ENCODE data around the gene SHOC2. TPM values are rescaled to one million over a fixed set of nuclear protein-coding genes. Genes with fewer than 3 reads are reported as not detected.

SHOC2 gene
- total and polyA plus RNA-seq, 2 of the 8 experiments (the other 6 are each of a cell fraction or from before 2014, with no cell fraction given): 7.6 to 28.2 TPM

DNA sequence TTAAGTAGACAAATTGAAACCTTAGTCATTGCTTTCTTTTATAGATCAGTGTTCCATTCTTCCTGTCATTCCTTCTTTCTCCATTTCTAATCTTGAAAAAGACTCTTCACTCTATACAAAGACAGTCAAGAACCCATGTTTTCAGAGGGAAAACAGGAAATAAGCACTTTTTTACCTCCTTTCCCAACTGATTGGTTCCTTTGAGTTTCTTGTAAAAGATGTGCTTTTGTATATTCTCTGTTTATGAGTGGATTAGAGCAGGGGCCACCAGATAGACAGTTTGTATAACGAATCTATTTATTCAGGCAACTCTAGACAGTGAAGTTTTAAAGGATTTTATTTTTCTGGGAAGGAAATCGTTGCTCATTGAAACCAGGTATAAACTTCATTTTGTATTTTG is 49.8 kb downstream of the SHOC2 start:
- Histone ChIP-seq H4K20me1 (replicated peaks in 1 of 2; ENCODE audit: control insufficient read depth in 1 of 2, insufficient read depth in 2 of 2, low read length in 2 of 2) (no peaks in the 10 kb centered on the region), H3K23me2 (ENCODE audit: low read depth, low read length) (no peaks in the 10 kb centered on the region)
- CTCF ChIA-PET (ENCODE audit: partially characterized antibody): no interaction called here
- TF ChIP-seq, protein P1, sequence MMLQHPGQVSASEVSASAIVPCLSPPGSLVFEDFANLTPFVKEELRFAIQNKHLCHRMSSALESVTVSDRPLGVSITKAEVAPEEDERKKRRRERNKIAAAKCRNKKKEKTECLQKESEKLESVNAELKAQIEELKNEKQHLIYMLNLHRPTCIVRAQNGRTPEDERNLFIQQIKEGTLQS (IDR thresholded peaks at IDR 0.05; ENCODE audit: insufficient read depth, low read depth, low read length): no peak
- no peak for TF ChIP-seq JUND (IDR thresholded peaks at IDR 0.05; ENCODE audit: low read length)
- TF ChIP-seq SP2 (IDR thresholded peaks at IDR 0.05; ENCODE audit: low read length): no peak
- no peak for TF ChIP-seq NRF1 (IDR thresholded peaks at IDR 0.05; ENCODE audit: low read depth, low read length)
- no peak for TF ChIP-seq RBBP5 (IDR thresholded peaks at IDR 0.05; ENCODE audit: borderline replicate concordance, low read depth, low read length)
- no peak for TF ChIP-seq KDM5A (IDR thresholded peaks at IDR 0.05; ENCODE audit: low read length)
- no peak for TF ChIP-seq POLR2A (IDR thresholded peaks at IDR 0.05; ENCODE audit: control extremely low read depth in 1 of 2, low read depth in 2 of 2, low read length in 2 of 2)
- TF ChIP-seq, protein P2, sequence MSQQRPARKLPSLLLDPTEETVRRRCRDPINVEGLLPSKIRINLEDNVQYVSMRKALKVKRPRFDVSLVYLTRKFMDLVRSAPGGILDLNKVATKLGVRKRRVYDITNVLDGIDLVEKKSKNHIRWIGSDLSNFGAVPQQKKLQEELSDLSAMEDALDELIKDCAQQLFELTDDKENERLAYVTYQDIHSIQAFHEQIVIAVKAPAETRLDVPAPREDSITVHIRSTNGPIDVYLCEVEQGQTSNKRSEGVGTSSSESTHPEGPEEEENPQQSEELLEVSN (IDR thresholded peaks at IDR 0.05): no peak
- no peak for TF ChIP-seq MAFK (IDR thresholded peaks at IDR 0.05; ENCODE audit: low read depth, low read length)
- no peak for TF ChIP-seq CBX5 (IDR thresholded peaks at IDR 0.05; ENCODE audit: low read depth, low read length)
- no peak for TF ChIP-seq EZH2 (IDR thresholded peaks at IDR 0.05; ENCODE audit: low read depth, low read length, severe bottlenecking)
- no peak for TF ChIP-seq POLR2AphosphoS5 (IDR thresholded peaks at IDR 0.05; ENCODE audit: low read depth, low read length)
- TF ChIP-seq ASH2L (IDR thresholded peaks at IDR 0.05; ENCODE audit: low read length): no peak
- no peak for TF ChIP-seq CREB1 (IDR thresholded peaks at IDR 0.05)

More for the DNA sequence above, 49.8 kb downstream of the SHOC2 start:
- H3K14ac ChIP-seq (ENCODE audit: insufficient read length): no peak overlapping the region
- H3K27me3 ChIP-seq (replicated peaks in 1 of 4; ENCODE audit: control insufficient read depth in 3 of 4, extremely low read depth in 1 of 4, insufficient read depth in 3 of 4, low read length in 3 of 4): no peaks in the 10 kb centered on the region
- H2BK20ac ChIP-seq (ENCODE audit: low read length): no peak overlapping the region
- no peak overlapping the region for H3K27ac ChIP-seq (ENCODE audit: low read depth, low read length)
- FAIRE-seq: no peak
- POLR2A ChIA-PET (ENCODE audit: partially characterized antibody): no interaction called here
- no peak overlapping the region for H2BK12ac ChIP-seq (ENCODE audit: low read depth, low read length)
- peaks cover 4% of the 10 kb centered on the region for H3K79me1 ChIP-seq (ENCODE audit: low read depth, low read length)
- whole genome bisulfite sequencing, 2 experiments (ENCODE audit: extremely low coverage in 1 of 2, insufficient coverage in 1 of 2, insufficient read length in 1 of 2, insufficient replicate concordance in 2 of 2, low coverage in 1 of 2, low lambda C conversion rate in 2 of 2, missing lambda C conversion rate in 1 of 2): 80% methylated on average over 2 of the region's 2 CpGs; no CpG with 5 or more reads in 1 of the 2 experiments
- H3K9ac ChIP-seq (replicated peaks in 1 of 4; ENCODE audit: extremely low read depth in 1 of 4, low read depth in 3 of 4, low read length in 3 of 4): no peak overlapping the region
- H4K8ac ChIP-seq (ENCODE audit: extremely low read depth, insufficient read depth, low read length): no peak overlapping the region
- H4K91ac ChIP-seq (replicated peaks; ENCODE audit: insufficient read length, low read length): no peak overlapping the region
- H3K4me1 ChIP-seq (replicated peaks in 1 of 4; ENCODE audit: control insufficient read depth in 3 of 4, insufficient read depth in 4 of 4, low read length in 3 of 4): peaks cover 0 to 3% (median 0%) of the 10 kb centered on the region in 4 experiments; a peak in 1 of 7 replicates
- no peak overlapping the region for H3K4me2 ChIP-seq (ENCODE audit: insufficient read depth in 1 of 2, low read depth in 2 of 2, low read length in 2 of 2)
- H2AFZ ChIP-seq (ENCODE audit: low read length): no peak overlapping the region
- no peak overlapping the region for H3K4me3 ChIP-seq (ENCODE audit: extremely low read depth in 1 of 4, insufficient read depth in 2 of 4, low read depth in 3 of 4, low read length in 4 of 4)
- no peak for DNase-seq (ENCODE audit: low read depth in 1 of 2, low spot score in 2 of 2)
- H3K4ac ChIP-seq (replicated peaks; ENCODE audit: insufficient read length, low read depth, low read length): no peak overlapping the region
- H2BK15ac ChIP-seq (ENCODE audit: low read length): no peak overlapping the region
- peaks cover 0 to 71% of the 10 kb centered on the region in 2 experiments; a peak in 2 of 4 replicates for H3K79me2 ChIP-seq (ENCODE audit: control insufficient read depth in 1 of 2, insufficient read depth in 2 of 2, low read length in 2 of 2)
- H3K18ac ChIP-seq (ENCODE audit: extremely low read depth, low read length): no peak overlapping the region
- no peaks in the 10 kb centered on the region for H3K9me3 ChIP-seq (ENCODE audit: insufficient read depth in 2 of 2, low read depth in 1 of 2, low read length in 1 of 2)
- no peak overlapping the region for H3K23ac ChIP-seq (ENCODE audit: insufficient read length)
- no peaks in the 10 kb centered on the region for H3K36me3 ChIP-seq (ENCODE audit: control insufficient read depth in 2 of 4, insufficient read depth in 4 of 4, low read length in 3 of 4)
- no peak overlapping the region for H2AK5ac ChIP-seq (ENCODE audit: low read depth, low read length)
- no peak overlapping the region for H4K5ac ChIP-seq (ENCODE audit: insufficient read length, low read depth, low read length)
- no peak overlapping the region for H2BK120ac ChIP-seq (replicated peaks; ENCODE audit: low read depth, low read length)
- no peak overlapping the region for H2BK5ac ChIP-seq (ENCODE audit: low read depth, low read length)
- no peak overlapping the region for H3K56ac ChIP-seq (replicated peaks; ENCODE audit: insufficient read length, low read depth, low read length)

All from H1 (cell line).